H9 (cell line): ENCODE results near the gene BRSK2. TPM values are rescaled to one million over a fixed set of nuclear protein-coding genes. Genes with fewer than 3 reads are reported as not detected.

Experiments used
- DNase-seq: peaks from one replicate; pipeline ENCODE4 v3.0.0-alpha.2; 2017
- H2AFZ ChIP-seq: one replicate; pipeline ENCODE4 v1.6.1; 2013; ENCODE audit warnings: mild to moderate bottlenecking, low read length, control low read depth, moderate library complexity
- H2AK5ac ChIP-seq: 2 replicates; pipeline ENCODE4 v1.6.1; 2013; ENCODE audit warnings: low read length, control low read depth, mixed read lengths; ENCODE audit not compliant: insufficient read length
- H2BK120ac ChIP-seq: one replicate; pipeline ENCODE4 v1.6.1; 2013; ENCODE audit warnings: low read depth, mild to moderate bottlenecking, low read length, control low read depth, inconsistent platforms; ENCODE audit not compliant: poor library complexity, severe bottlenecking
- H2BK12ac ChIP-seq: 2 replicates; pipeline ENCODE4 v1.6.1; 2013; ENCODE audit warnings: low read length, control low read depth, mixed read lengths, low read depth; ENCODE audit not compliant: insufficient read length
- H2BK15ac ChIP-seq: 2 replicates; pipeline ENCODE4 v1.6.1; 2013; ENCODE audit warnings: low read depth, low read length, control low read depth
- H2BK20ac ChIP-seq: one replicate; pipeline ENCODE4 v1.6.1; 2013; ENCODE audit warnings: low read depth, mild to moderate bottlenecking, low read length, control low read depth, inconsistent platforms; ENCODE audit not compliant: poor library complexity, severe bottlenecking
- H2BK5ac ChIP-seq: 2 replicates; pipeline ENCODE4 v1.6.1; 2013; ENCODE audit warnings: low read length, control low read depth, mixed read lengths; ENCODE audit not compliant: insufficient read length
- H3K14ac ChIP-seq: 2 replicates; pipeline ENCODE4 v1.6.1; 2013; ENCODE audit warnings: low read length, control low read depth; ENCODE audit not compliant: insufficient read depth
- H3K18ac ChIP-seq: 2 replicates; pipeline ENCODE4 v1.6.1; 2013; ENCODE audit warnings: low read depth, mild to moderate bottlenecking, mixed read lengths, low read length, control low read depth; ENCODE audit not compliant: insufficient read length
- H3K23ac ChIP-seq: 2 replicates; pipeline ENCODE4 v1.6.1; 2013; ENCODE audit warnings: low read length, control low read depth, mixed read lengths, low read depth; ENCODE audit not compliant: insufficient read length
- H3K23me2 ChIP-seq: 2 replicates; pipeline ENCODE4 v1.6.1; 2013; ENCODE audit warnings: low read depth, mild to moderate bottlenecking, mixed read lengths, low read length, control low read depth; ENCODE audit not compliant: insufficient read length, poor library complexity, severe bottlenecking
- H3K27ac ChIP-seq: 2 replicates; pipeline ENCODE4 v1.5.1; 2013; ENCODE audit warnings: low read length, control low read depth, mixed read lengths, low read depth; ENCODE audit not compliant: insufficient read length
- H3K27me3 ChIP-seq: 2 replicates; pipeline ENCODE4 v1.6.1; 2013; ENCODE audit warnings: low read length, control low read depth, inconsistent platforms; ENCODE audit not compliant: insufficient read depth
- H3K4ac ChIP-seq: 2 replicates; pipeline ENCODE4 v1.6.1; 2013; ENCODE audit warnings: low read depth, mild to moderate bottlenecking, control low read depth, inconsistent platforms, low read length, moderate library complexity
- H3K4me1 ChIP-seq: 2 replicates; pipeline ENCODE4 v1.6.1; 2013; ENCODE audit warnings: low read length, control low read depth, inconsistent platforms; ENCODE audit not compliant: insufficient read depth
- H3K4me2 ChIP-seq: 2 replicates; pipeline ENCODE4 v1.6.1; 2013; ENCODE audit warnings: low read length, control low read depth, mixed read lengths; ENCODE audit not compliant: insufficient read length, insufficient read depth
- H3K56ac ChIP-seq: 2 replicates; pipeline ENCODE4 v1.6.1; 2013; ENCODE audit warnings: low read depth, mild to moderate bottlenecking, mixed read lengths, low read length, control low read depth; ENCODE audit not compliant: insufficient read length
- H3K79me1 ChIP-seq: 2 replicates; pipeline ENCODE4 v1.6.1; 2013; ENCODE audit warnings: low read depth, mild to moderate bottlenecking, moderate library complexity, low read length, control low read depth, inconsistent platforms; ENCODE audit not compliant: insufficient read depth, poor library complexity, severe bottlenecking
- H3K79me2 ChIP-seq: 2 replicates; pipeline ENCODE4 v1.6.1; 2013; ENCODE audit warnings: low read length, control low read depth, inconsistent platforms; ENCODE audit not compliant: insufficient read depth
- H3K9ac ChIP-seq: 2 replicates; pipeline ENCODE4 v1.6.1; 2013; ENCODE audit warnings: low read length, control low read depth, mixed read lengths; ENCODE audit not compliant: insufficient read length; ENCODE audit errors: extremely low read depth
- H3K9me3 ChIP-seq: one replicate; pipeline ENCODE4 v1.6.1; 2013; ENCODE audit warnings: low read depth, low read length, inconsistent platforms; ENCODE audit not compliant: control insufficient read depth
- H3T11ph ChIP-seq: one replicate; pipeline ENCODE4 v1.6.1; 2013; ENCODE audit warnings: mild to moderate bottlenecking, low read length, control low read depth, inconsistent platforms
- H4K20me1 ChIP-seq: one replicate; pipeline ENCODE4 v1.6.1; 2013; ENCODE audit not compliant: control insufficient read depth, insufficient read length, insufficient read depth
- H4K5ac ChIP-seq: 2 replicates; pipeline ENCODE4 v1.6.1; 2013; ENCODE audit warnings: low read depth, mild to moderate bottlenecking, mixed read lengths, low read length, control low read depth; ENCODE audit not compliant: insufficient read length
- H4K8ac ChIP-seq: replicated peaks from 2 replicates; pipeline ENCODE4 v1.6.1; 2013; ENCODE audit warnings: low read length, control low read depth, mixed read lengths, low read depth; ENCODE audit not compliant: insufficient read length
- H4K91ac ChIP-seq: 2 replicates; pipeline ENCODE4 v1.6.1; 2013; ENCODE audit warnings: low read depth, mild to moderate bottlenecking, moderate library complexity, mixed read lengths, low read length, control low read depth; ENCODE audit not compliant: insufficient read length
- H3K27ac Mint-ChIP-seq, 3 experiments: 2 replicates in 2 of 3; 3 replicates in 1 of 3; pipeline ENCODE4 v1.8.0; 2020 to 2021; ENCODE audit warnings: mixed read lengths in 3 of 3, mild to moderate bottlenecking in 1 of 3, moderate library complexity in 1 of 3
- H3K27me3 Mint-ChIP-seq: 2 replicates; pipeline ENCODE4 v1.8.0; 2021; ENCODE audit warnings: low read depth, mild to moderate bottlenecking, moderate library complexity, mixed read lengths
- H3K36me3 Mint-ChIP-seq, 3 experiments: 2 replicates in 2 of 3; 3 replicates in 1 of 3; pipeline ENCODE4 v1.8.0; 2020 to 2021; ENCODE audit warnings: low read depth in 3 of 3, mixed read lengths in 3 of 3; ENCODE audit not compliant: insufficient read depth in 1 of 3
- H3K4me1 Mint-ChIP-seq, 2 experiments: 2 replicates each; pipeline ENCODE4 v1.8.0; 2020; ENCODE audit warnings: mixed read lengths in 2 of 2
- H3K4me3 Mint-ChIP-seq, 2 experiments: 2 replicates in 1 of 2; 3 replicates in 1 of 2; pipeline ENCODE4 v1.8.0; 2020 to 2021; ENCODE audit warnings: mild to moderate bottlenecking in 2 of 2, mixed read lengths in 2 of 2, moderate library complexity in 1 of 2
- H3K9me3 Mint-ChIP-seq, 2 experiments: 2 replicates in 1 of 2; 3 replicates in 1 of 2; pipeline ENCODE4 v1.8.0; 2020; ENCODE audit warnings: mild to moderate bottlenecking in 2 of 2, mixed read lengths in 2 of 2, moderate library complexity in 1 of 2
- CTCF ChIP-seq: fragments of 200-600 bp; sonication (generic); conservative IDR thresholded peaks from 3 replicates; pipeline ENCODE4 v1.8.0; 2021; ENCODE audit warnings: antibody characterized with exemption, mild to moderate bottlenecking
- WGBS: extraction: QIAGEN DNeasy Blood & Tissue Kit; methylation state at CpG from one replicate; pipeline ENCODE4 v1.1.7; 2013; ENCODE audit warnings: missing lambda C conversion rate, low lambda C conversion rate, mixed read lengths; ENCODE audit not compliant: insufficient read length; ENCODE audit errors: extremely low coverage; 5-methylcytosine and 5-hydroxymethylcytosine counted together
- total RNA-seq: library from RNA; stranded (reverse); gene quantifications from 2 replicates; pipeline ENCODE4 v1.2.1, GENCODE V29; 2021

Gene BRSK2
- total RNA-seq, 1 experiment from 2014 or later, result 28.4 TPM

DNA sequence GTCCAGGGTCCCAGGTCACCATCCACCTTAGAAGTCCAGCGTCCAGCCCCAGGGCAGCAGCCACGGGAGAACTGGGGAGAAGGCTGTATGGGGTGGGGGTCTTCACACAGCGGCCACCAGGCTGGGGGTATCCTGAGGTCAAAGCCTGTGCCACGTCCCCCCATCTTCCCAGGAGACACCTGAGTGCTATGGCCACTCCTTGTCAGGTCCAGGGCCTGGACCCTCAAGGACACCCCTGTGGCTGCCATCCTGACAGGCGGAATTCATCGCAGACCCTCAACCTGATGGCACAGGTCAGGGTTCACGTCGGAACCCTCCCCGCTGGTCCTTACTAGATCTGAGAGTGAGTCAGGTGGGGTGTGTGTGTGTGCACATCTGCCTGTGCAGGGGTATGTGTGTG, 18.6 kb downstream of the BRSK2 start:
- no peak overlapping the region for H3K14ac ChIP-seq
- no peak overlapping the region for H3K18ac ChIP-seq
- no peak overlapping the region for H3K9ac ChIP-seq
- no peak overlapping the region for H2BK12ac ChIP-seq
- no peak overlapping the region for H3K4me2 ChIP-seq
- no peaks in the 10 kb centered on the region; the same call in 1 of the 2 replicates for H3K79me2 ChIP-seq
- H3K4ac ChIP-seq, result no peak overlapping the region
- no peak overlapping the region for H4K5ac ChIP-seq
- peaks cover 2% of the 10 kb centered on the region for H3K79me1 ChIP-seq
- H3K56ac ChIP-seq, result no peak overlapping the region
- H3K4me1 ChIP-seq, result no peaks in the 10 kb centered on the region
- Mint-ChIP-seq H3K36me3 (peaks cover 0 to 2% (median 0%) of the 10 kb centered on the region in 3 experiments; a peak in 2 of 7 replicates), H3K27me3 (no peaks in the 10 kb centered on the region; the same call in 1 of the 2 replicates), H3K4me3 (no peak overlapping the region), H3K4me1 (no peaks in the 10 kb centered on the region; a peak in 1 of 4 replicates), H3K9me3 (peaks cover 3% of the 10 kb centered on the region in 2 experiments; a peak in 3 of 5 replicates), H3K27ac (no peak overlapping the region)
- no peak overlapping the region for H3K27ac ChIP-seq
- no peak overlapping the region for H2AFZ ChIP-seq
- H2BK5ac ChIP-seq, result no peak overlapping the region
- H2BK20ac ChIP-seq, result no peak overlapping the region
- no peak overlapping the region for H4K91ac ChIP-seq
- H4K20me1 ChIP-seq, result peaks cover 5% of the 10 kb centered on the region
- H3K9me3 ChIP-seq, result no peaks in the 10 kb centered on the region
- no peak overlapping the region for H2BK120ac ChIP-seq
- H3K27me3 ChIP-seq, result no peaks in the 10 kb centered on the region
- no peak overlapping the region for H4K8ac ChIP-seq
- no CpG with 5 or more reads among the region's 9 CpGs for WGBS
- H2BK15ac ChIP-seq, result no peak overlapping the region
- no peak for DNase-seq
- no peaks in the 10 kb centered on the region for H3K23me2 ChIP-seq
- no peak overlapping the region for H3K23ac ChIP-seq
- no peak overlapping the region for H2AK5ac ChIP-seq
- no peak for TF ChIP-seq CTCF
- H3T11ph ChIP-seq, result no peak overlapping the region
